ENCODE data around the gene NAA60.

- no peak for TF ChIP-seq CTCF (conservative IDR thresholded peaks at IDR 0.05; ENCODE audit: low read depth, low read length)
- TF ChIP-seq EZH2 (IDR thresholded peaks at IDR 0.05; ENCODE audit: borderline replicate concordance, low read depth, low read length, poor library complexity, severe bottlenecking), result no peak
Observed at GRCh38 chr16:3488801-3489200, 45.3 kb downstream of the NAA60 start.
